Peyer's patch (tissue), 4 donors: Measurements from ENCODE around the gene PATJ. TPM values are rescaled to one million over a fixed set of nuclear protein-coding genes. Genes with fewer than 3 reads are reported as not detected.

Experiments used
- DNase-seq, 3 donors: peaks; one replicate each; pipeline ENCODE4 v3.0.0-alpha.2; 2017 to 2019
- H3K27ac ChIP-seq, 4 donors: fragments of 200-600 bp; sonication (generic); one replicate each; pipeline ENCODE4 v1.5.1; 2016 to 2019
- H3K27me3 ChIP-seq, 2 donors: fragments of 200-600 bp; sonication (generic); one replicate each; pipeline ENCODE4 v1.5.1; 2019
- H3K36me3 ChIP-seq, 3 donors: fragments of 200-600 bp; sonication (generic); one replicate each; pipeline ENCODE4 v1.5.1; 2016 to 2019
- H3K4me1 ChIP-seq, 4 donors: fragments of 200-600 bp; sonication (generic); one replicate each; pipeline ENCODE4 v1.5.1; 2016 to 2019
- H3K4me3 ChIP-seq, 4 donors: fragments of 200-600 bp; sonication (generic); 1 replicate in 3 of 4; 2 replicates in 1 of 4; pipeline ENCODE4 v1.5.1; 2016 to 2019; ENCODE audit warnings: mild to moderate bottlenecking in 1 of 4
- H3K9me3 ChIP-seq, 4 donors: fragments of 200-600 bp; sonication (generic); one replicate each; pipeline ENCODE4 v1.5.1; 2016 to 2019; ENCODE audit warnings: mild to moderate bottlenecking in 1 of 4
- CTCF ChIP-seq, 6 experiments: fragments of 450-650 bp in 4 of 6; fragments of 200-600 bp in 2 of 6; sonication (generic) in 1 of 6; IDR thresholded peaks; one replicate each; pipeline ENCODE4 v1.5.1; 2017 to 2019; ENCODE audit warnings: antibody characterized with exemption in 6 of 6, mild to moderate bottlenecking in 3 of 6, moderate library complexity in 1 of 6
- POLR2A ChIP-seq, 2 donors: fragments of 450-650 bp; IDR thresholded peaks; one replicate each; pipeline ENCODE4 v1.5.1; 2017; ENCODE audit warnings: antibody characterized with exemption in 2 of 2, mild to moderate bottlenecking in 2 of 2, moderate library complexity in 2 of 2
- total RNA-seq, 4 donors: library from RNA; depleted of rRNA; stranded (reverse); fragments of >200 nt; gene quantifications; one replicate each; pipeline ENCODE4 v1.1.0, GENCODE V29; 2016

The PATJ gene
- total RNA-seq, 4 donors from 2014 or later, result 142 to 153 (median 153) TPM

DNA sequence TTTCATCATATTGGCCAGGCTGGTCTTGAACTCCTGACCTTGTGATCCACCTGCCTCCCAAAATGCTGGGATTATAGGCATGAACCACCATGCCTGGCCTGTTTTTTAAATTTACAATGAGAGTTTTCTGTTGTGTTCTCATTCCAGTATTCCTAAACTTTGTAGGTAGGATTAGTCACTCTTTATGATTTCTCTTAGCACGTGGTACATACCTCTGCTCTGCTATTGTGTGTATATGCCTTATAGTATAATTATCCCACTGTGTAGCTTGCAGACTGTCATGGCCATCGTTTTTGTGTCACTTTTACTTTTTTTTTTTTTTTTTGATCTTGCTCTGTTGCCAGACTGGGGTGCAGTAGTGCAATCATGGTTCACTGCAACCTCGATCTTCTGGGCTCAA lies 14.5 kb downstream of the PATJ start:
- TF ChIP-seq CTCF (IDR thresholded peaks at IDR 0.05) (no peak), POLR2A (IDR thresholded peaks at IDR 0.05) (no peak)
- H3K9me3 ChIP-seq, result no peaks in the 10 kb centered on the region
- DNase-seq, result no peak
- H3K27ac ChIP-seq, result no peak overlapping the region
- no peaks in the 10 kb centered on the region for H3K4me1 ChIP-seq
- H3K36me3 ChIP-seq, result no peaks in the 10 kb centered on the region
- H3K27me3 ChIP-seq, result no peaks in the 10 kb centered on the region
- H3K4me3 ChIP-seq, result no peak overlapping the region

GRCh38 chr1:61757950-61758349 lies 15.7 kb downstream of the PATJ start:
- Histone ChIP-seq H3K9me3 (no peaks in the 10 kb centered on the region), H3K4me3 (no peak overlapping the region), H3K27ac (no peak overlapping the region), H3K4me1 (no peaks in the 10 kb centered on the region), H3K36me3 (no peaks in the 10 kb centered on the region), H3K27me3 (no peaks in the 10 kb centered on the region)
- no peak for TF ChIP-seq POLR2A (IDR thresholded peaks at IDR 0.05)
- no peak for TF ChIP-seq CTCF (IDR thresholded peaks at IDR 0.05)
- DNase-seq, result no peak

- Histone ChIP-seq H3K9me3 (no peaks in the 10 kb centered on the region), H3K4me3 (no peak overlapping the region), H3K27me3 (no peaks in the 10 kb centered on the region), H3K27ac (no peak overlapping the region), H3K36me3 (peaks cover 0 to 38% (median 0%) of the 10 kb centered on the region in 3 donors), H3K4me1 (no peaks in the 10 kb centered on the region)
- TF ChIP-seq CTCF (IDR thresholded peaks at IDR 0.05), result no peak
- TF ChIP-seq POLR2A (IDR thresholded peaks at IDR 0.05), result no peak
- no peak for DNase-seq
These were observed 27.9 kb downstream of the PATJ start for GRCh38 chr1:61770131-61770530.

GRCh38 chr1:61776091-61776490 lies 33.8 kb downstream of the PATJ start:
- no peaks in the 10 kb centered on the region for H3K27me3 ChIP-seq
- H3K27ac ChIP-seq, result no peak overlapping the region
- H3K4me1 ChIP-seq, result no peaks in the 10 kb centered on the region
- no peak for TF ChIP-seq CTCF (IDR thresholded peaks at IDR 0.05)
- no peak for TF ChIP-seq POLR2A (IDR thresholded peaks at IDR 0.05)
- peaks cover 0 to 22% (median 0%) of the 10 kb centered on the region in 3 donors for H3K36me3 ChIP-seq
- H3K9me3 ChIP-seq, result no peaks in the 10 kb centered on the region
- no peak for DNase-seq
- no peak overlapping the region for H3K4me3 ChIP-seq

GRCh38 chr1:61779231-61779630 lies 37.0 kb downstream of the PATJ start:
- Histone ChIP-seq H3K9me3 (no peaks in the 10 kb centered on the region), H3K36me3 (peaks cover 0 to 25% (median 0%) of the 10 kb centered on the region in 3 donors), H3K27ac (no peak overlapping the region), H3K4me3 (no peak overlapping the region), H3K27me3 (no peaks in the 10 kb centered on the region), H3K4me1 (no peaks in the 10 kb centered on the region)
- TF ChIP-seq CTCF (IDR thresholded peaks at IDR 0.05) (no peak), POLR2A (IDR thresholded peaks at IDR 0.05) (no peak)
- no peak for DNase-seq

DNA sequence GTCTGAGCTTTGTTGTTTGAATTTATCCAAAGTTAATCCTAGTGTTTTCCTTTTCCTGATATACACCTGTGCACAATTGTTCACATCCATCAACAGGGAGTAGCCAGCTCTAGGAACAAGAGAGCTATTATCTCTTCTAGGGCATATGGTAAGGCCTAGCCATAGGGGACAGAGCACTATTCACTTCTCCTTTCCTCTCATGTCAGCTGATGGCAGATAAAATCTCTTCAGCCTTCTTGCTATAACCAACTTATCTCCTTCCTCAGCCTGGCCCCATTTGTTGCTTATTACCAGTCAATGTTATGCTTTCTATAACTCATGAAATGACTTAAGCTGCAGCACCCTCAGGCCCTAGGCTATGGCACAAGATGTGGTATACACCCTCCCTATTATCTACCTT lies 38.9 kb downstream of the PATJ start:
- H3K27me3 ChIP-seq, result no peaks in the 10 kb centered on the region
- no peaks in the 10 kb centered on the region for H3K4me1 ChIP-seq
- H3K4me3 ChIP-seq, result no peak overlapping the region
- TF ChIP-seq CTCF (IDR thresholded peaks at IDR 0.05) (no peak), POLR2A (IDR thresholded peaks at IDR 0.05) (no peak)
- H3K27ac ChIP-seq, result no peak overlapping the region
- no peaks in the 10 kb centered on the region for H3K9me3 ChIP-seq
- no peak for DNase-seq
- H3K36me3 ChIP-seq, result peaks cover 0 to 20% (median 0%) of the 10 kb centered on the region in 3 donors
